GM10248 (cell line): ENCODE data around the gene SRRM2.

Source experiments
- CTCF ChIA-PET: fragments of 300-600 bp; sonication (Branson Sonifier 250); formaldehyde crosslinking; extraction: SDS; loops from one replicate; lab custom pipeline; 2021; ENCODE audit warnings: antibody characterized with exemption; lab: Yijun Ruan, JAX
- POLR2A ChIA-PET: fragments of 350-650 bp; sonication (Branson Sonifier 250); formaldehyde crosslinking; extraction: SDS; loops from one replicate; lab custom pipeline; 2020; ENCODE audit warnings: antibody characterized with exemption; lab: Yijun Ruan, JAX
- DNase-seq: peaks from one replicate; pipeline ENCODE4 v3.0.0; 2012; ENCODE audit errors: extremely low spot score
- CTCF ChIP-seq: IDR thresholded peaks from 2 replicates; pipeline ENCODE4 v1.5.1; 2012; ENCODE audit warnings: mild to moderate bottlenecking, low read depth; ENCODE audit errors: extremely low read depth, missing control alignments, control extremely low read depth

SRRM2 gene

DNA sequence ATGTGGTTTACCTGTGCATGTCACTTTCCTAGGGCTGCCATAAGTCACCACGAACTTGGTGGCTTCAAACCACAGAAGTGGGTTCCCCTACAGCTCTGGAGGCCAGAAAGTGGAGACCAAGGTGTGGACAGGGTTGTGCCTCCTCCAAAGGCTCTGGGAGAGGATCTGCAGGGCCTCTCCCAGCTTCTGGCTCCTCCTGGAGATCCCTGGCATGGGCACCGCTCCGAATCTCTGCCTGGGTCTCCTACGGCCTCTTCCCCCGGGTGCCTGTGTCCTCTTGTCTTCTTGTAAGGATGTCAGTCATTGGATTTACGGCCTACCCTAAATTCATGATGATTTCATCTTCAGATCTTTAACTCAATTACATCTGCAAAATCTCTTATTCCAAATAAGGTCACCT lies 2.5 kb upstream of the SRRM2 start:
- no peak for DNase-seq
- ChIA-PET CTCF (interaction anchor here (1.4 to 1.5 kb wide), 2 partner anchors 8 to 13 kb away, joined by 3 read pairs; no protein-coding TSS in a partner anchor), POLR2A (no interaction called here)
- no peak for TF ChIP-seq CTCF

DNA sequence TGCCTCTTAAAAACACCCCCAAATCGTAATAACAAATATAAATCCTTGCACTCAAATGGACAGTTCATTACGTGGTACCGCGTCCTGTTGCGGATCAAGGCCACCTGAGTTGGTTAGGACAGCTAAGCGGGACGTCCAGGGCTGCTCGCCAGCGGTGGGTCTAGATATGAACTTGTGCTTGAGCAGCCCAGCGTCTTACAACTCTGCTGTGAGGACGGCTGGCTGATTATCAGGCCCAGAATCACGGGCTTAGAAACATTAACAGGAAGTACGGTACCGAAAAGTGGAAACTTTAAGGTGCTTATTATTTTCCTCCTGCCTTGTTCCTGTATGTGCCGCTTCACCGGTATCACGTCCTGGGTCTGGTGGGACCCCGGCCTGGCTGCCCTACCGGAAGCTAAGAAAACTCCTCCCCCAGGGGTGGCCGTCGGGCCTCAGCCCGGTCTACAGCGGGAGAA lies 832 bp upstream of the SRRM2 start:
- POLR2A ChIA-PET, result interaction anchor here (1.0 to 1.5 kb wide), 2 partner anchors 10 to 12 kb away, joined by 3 to 4 read pairs; no protein-coding TSS in a partner anchor
- CTCF ChIA-PET, result no interaction called here
- DNase-seq, result peak; percentile 83
- no peak for TF ChIP-seq CTCF

- ChIA-PET CTCF (interaction anchor here (1.3 to 1.8 kb wide), 2 partner anchors 14 to 115 kb away, joined by 4 to 6 read pairs; no protein-coding TSS in a partner anchor), POLR2A (interaction anchor here (0.6 to 1.5 kb wide), 9 partner anchors 10 to 239 kb away, joined by 3 to 6 read pairs (median 3); no protein-coding TSS in a partner anchor)
- peak; percentile 87 for DNase-seq
- TF ChIP-seq CTCF, result no peak
Observed at GRCh38 chr16:2752850-2753732, 653 bp downstream of the SRRM2 start.

GRCh38 chr16:2753733-2754020 lies 1.2 kb downstream of the SRRM2 start:
- DNase-seq, result no peak
- CTCF ChIA-PET, result interaction anchor here (1.3 to 1.8 kb wide), 2 partner anchors 13 to 115 kb away, joined by 4 to 6 read pairs; no protein-coding TSS in a partner anchor
- peak; percentile 3 for TF ChIP-seq CTCF
- POLR2A ChIA-PET, result interaction anchor here (0.7 to 1.4 kb wide), 3 partner anchors 9 to 152 kb away, joined by 3 to 4 read pairs (median 4); no protein-coding TSS in a partner anchor

DNA sequence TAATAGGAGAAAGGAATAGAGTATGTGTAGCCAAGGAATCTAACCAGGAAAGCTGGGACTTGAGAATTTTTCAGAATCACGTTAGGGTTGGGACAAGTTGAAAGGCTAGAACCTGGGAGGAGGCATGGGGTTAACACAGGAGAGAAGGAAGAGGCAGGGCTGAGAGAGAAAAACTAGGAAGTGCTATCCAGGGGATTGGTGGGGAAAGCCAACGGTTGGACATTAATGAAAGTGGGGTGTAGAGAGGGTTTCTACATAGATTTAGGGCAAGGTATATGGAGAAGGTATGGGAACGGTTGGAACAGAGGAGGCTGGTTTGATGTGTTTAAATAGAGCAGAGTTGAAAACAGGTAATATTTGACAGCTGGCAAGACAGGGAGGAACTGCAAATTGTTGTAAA lies 2.7 kb downstream of the SRRM2 start:
- DNase-seq, result no peak
- ChIA-PET POLR2A (no interaction called here), CTCF (no interaction called here)
- no peak for TF ChIP-seq CTCF

- ChIA-PET CTCF (interaction anchor here (1.4 kb wide), 1 partner anchor 17 kb away, joined by 5 read pairs; no protein-coding TSS in a partner anchor), POLR2A (interaction anchor here (0.8 kb wide), 2 partner anchors 12 to 16 kb away, joined by 3 read pairs; no protein-coding TSS in a partner anchor)
- no peak for DNase-seq
- no peak for TF ChIP-seq CTCF
Observed at GRCh38 chr16:2756288-2757015, 4.0 kb downstream of the SRRM2 start.
